NB4 (cell line): ENCODE data around the gene GRID1.

ENCODE experiments used
- POLR2A ChIP-seq: IDR thresholded peaks from 2 replicates; pipeline ENCODE4 v1.6.1; 2011; ENCODE audit warnings: mild to moderate bottlenecking; ENCODE audit not compliant: insufficient read length; ENCODE audit errors: extremely low read depth
- TF ChIP-seq, protein P1 (sequence below): IDR thresholded peaks from one replicate; pipeline ENCODE4 v1.5.1; 2012; ENCODE audit warnings: low read depth, low read length
- TF ChIP-seq, protein P2 (sequence below): IDR thresholded peaks from 2 replicates; pipeline ENCODE4 v1.6.1; 2011; ENCODE audit warnings: low read depth, low read length

DNA sequence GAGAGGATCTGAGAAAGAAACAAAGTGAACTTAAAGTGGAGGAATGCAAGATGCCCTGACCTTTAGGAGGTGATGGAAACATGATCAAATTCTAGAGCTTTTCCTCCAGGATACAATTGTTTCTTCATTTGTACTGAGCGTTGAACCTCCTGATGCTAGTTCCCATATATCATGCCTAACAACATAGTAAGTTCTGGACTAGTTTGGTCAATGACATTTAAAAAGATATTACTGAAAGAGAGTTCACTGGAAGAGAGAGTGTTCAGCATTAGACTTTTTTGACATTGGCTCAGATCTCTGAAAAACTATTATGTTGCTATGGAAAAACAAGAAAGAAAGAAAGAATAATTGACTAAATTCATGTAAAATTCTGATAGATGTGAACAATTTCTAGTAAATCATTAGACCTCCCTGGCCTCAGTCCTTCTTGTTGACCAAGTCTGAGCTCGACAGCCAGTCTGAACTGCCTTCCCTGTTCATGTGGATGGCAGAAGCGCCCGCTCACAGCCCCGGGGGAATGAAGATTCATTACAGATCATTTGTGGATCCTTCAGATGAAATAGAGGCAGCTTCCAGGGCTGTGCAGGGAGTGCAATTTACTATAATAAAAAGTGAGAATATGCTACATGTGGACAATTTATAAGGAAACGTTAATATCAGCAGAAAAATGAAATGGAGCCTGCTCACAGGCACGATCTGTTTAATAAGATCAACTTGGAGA lies 442.1 kb downstream of the GRID1 start:
- TF ChIP-seq, protein P1, sequence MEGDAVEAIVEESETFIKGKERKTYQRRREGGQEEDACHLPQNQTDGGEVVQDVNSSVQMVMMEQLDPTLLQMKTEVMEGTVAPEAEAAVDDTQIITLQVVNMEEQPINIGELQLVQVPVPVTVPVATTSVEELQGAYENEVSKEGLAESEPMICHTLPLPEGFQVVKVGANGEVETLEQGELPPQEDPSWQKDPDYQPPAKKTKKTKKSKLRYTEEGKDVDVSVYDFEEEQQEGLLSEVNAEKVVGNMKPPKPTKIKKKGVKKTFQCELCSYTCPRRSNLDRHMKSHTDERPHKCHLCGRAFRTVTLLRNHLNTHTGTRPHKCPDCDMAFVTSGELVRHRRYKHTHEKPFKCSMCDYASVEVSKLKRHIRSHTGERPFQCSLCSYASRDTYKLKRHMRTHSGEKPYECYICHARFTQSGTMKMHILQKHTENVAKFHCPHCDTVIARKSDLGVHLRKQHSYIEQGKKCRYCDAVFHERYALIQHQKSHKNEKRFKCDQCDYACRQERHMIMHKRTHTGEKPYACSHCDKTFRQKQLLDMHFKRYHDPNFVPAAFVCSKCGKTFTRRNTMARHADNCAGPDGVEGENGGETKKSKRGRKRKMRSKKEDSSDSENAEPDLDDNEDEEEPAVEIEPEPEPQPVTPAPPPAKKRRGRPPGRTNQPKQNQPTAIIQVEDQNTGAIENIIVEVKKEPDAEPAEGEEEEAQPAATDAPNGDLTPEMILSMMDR, result no peak
- no peak for TF ChIP-seq POLR2A
- TF ChIP-seq, protein P2, sequence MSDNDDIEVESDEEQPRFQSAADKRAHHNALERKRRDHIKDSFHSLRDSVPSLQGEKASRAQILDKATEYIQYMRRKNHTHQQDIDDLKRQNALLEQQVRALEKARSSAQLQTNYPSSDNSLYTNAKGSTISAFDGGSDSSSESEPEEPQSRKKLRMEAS, result no peak
